HG02759 (cell line): Measurements from ENCODE around the gene OPTC.

Experiments used
- ATAC-seq: cut with Tn5 transposase; IDR thresholded peaks from one replicate; pipeline ENCODE4 v1.9.1; 2021; ENCODE audit warnings: mild to moderate bottlenecking, moderate library complexity; ENCODE audit not compliant: unreplicated experiment

The OPTC gene

DNA sequence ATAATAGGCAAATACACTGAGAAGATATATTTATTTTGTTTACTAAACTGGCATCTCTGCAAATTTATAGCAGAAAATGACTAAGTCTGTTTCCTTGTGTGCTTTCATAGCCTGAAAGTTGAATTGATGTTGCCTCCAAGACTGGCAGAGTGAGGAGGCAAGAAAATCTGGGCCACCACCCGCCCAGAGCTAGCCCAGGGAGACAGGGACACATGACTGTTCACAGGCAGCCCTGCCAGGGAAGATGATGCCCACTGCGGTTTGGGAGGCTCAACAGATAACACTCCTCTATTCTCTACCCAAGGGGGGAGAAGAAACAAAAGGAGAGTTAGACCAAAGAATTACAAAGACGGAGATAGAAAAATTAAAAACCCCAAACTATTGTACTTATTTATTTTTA, 37.1 kb downstream of the OPTC start:
- no peak for ATAC-seq

DNA sequence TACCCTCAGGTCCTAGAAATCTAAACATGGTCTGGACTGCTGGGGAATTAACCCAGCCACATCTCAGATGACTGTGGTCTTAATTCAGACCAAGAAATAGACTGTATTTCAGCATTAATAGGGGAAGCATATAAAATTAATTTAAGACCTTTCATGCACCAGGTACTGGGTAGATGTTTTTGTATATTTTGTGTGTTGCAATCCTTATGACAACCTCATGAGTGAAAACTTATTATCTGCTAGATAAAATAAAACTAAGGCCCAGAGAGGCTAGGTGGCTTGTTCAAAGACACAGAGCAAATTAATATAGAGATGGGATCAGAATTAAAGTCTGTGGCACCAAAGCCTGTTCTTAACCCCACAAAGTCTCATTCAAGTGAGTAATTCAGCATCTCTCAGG, 40.1 kb downstream of the OPTC start:
- no peak for ATAC-seq

DNA sequence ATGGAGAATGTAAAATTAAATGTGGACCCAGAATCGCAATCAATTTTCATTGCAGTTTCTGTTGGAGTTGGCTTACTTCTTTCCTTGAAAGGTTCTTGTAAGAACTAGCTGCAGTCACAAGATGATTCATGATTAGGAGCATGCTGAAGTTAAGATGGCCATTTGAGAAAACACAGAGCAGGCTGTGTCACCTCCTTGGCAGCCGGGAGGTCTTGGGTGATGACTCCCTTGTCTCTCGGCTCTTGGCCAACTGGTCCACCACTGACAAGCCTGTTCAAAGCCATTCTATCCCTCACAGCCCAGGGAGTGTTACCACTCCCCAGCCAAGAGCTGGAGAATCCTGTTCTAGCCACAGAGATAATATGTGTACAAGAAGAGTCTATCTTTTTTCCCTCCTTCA, 40.6 kb downstream of the OPTC start:
- ATAC-seq: no peak

DNA sequence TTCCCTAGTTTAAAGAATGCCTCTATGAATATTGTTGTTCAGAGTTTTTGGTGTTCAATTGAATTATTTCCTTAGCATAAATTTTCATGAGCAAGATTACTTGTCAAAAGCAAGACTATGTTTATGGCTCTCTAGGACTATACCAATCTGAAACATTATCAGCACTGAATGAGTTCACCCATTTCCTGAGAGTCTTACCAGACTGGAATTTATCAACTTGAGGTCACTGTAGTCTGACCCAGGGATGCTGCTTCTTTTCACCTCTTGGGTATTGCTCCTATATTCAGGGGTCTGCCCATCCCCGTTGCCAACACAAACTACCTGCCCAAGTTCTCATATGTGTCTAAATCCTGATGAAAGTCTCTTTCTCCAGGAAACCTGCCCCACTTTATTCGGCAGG, 42.6 kb downstream of the OPTC start:
- ATAC-seq: no peak

DNA sequence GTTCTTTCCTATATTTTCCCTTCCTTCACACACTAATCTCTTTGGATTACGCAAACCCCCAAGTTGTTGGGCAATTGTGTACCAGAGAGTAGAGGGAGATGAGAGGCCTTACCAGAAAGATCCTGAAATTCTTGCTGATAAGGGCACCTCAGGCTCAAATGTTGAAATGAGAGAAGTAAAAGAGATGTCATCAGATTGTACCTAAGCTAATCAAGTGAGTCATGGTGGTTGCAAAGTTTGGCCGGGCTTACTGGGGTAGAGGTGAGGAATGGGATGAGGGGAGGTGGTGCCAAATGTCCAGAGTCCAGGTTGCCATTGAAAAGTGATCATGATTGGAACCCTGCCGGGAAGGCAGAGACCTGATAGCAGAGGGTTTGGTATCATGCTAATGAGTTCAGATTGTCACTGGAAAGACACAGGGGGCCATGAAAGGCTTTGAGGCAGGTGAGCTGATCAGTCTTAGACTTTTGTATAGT, 43.1 kb downstream of the OPTC start:
- no peak for ATAC-seq

DNA sequence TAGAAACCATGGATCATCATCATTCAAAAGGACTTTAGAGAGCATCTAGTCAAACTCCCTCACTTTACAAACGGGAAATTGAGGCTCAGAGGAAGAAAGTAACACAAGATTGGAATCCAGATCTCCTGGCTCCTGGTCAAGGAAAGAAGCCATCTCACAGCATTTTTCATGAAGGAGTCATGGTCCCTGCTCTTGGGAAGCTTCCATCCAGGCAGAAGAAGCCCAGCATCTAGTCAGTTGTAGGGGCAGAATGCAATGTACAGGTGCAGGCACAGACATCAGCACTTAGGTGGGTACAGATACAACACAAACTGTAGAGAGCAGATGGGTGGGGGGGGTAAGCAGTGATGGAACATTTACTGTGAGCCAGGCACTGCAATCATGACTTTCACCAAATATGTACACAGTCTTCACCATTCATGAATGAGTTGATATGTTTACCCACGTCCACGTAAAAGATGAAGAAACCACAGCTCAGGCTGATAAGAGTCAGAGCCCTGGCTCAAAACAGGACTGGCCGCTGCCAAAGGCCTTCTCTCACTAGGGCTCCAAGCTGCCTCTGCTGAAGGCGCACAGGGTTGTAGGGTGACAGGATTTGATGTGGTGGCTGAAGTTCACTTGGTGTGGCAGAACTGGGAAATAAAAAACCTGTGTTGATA, 44.0 kb downstream of the OPTC start:
- ATAC-seq: no peak

DNA sequence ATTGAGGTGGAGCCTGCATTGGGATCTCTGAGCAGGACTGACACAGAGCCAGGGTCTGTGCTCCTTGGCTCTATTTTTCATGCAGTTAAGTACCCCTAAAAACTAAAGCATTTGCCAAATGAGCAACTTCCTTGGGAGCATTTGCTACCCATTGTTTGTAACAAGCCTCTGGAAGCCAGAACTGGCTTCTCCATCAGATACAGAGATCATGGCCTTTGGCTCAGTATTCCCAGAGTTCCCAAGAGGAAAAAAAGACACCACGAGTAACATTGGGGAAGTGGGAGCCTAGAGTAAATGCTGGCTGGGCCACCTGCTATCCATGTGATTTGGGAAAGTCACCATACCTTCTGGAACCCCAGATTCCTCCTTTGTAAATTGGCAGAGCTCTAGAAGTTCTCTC, 44.8 kb downstream of the OPTC start:
- no peak for ATAC-seq

DNA sequence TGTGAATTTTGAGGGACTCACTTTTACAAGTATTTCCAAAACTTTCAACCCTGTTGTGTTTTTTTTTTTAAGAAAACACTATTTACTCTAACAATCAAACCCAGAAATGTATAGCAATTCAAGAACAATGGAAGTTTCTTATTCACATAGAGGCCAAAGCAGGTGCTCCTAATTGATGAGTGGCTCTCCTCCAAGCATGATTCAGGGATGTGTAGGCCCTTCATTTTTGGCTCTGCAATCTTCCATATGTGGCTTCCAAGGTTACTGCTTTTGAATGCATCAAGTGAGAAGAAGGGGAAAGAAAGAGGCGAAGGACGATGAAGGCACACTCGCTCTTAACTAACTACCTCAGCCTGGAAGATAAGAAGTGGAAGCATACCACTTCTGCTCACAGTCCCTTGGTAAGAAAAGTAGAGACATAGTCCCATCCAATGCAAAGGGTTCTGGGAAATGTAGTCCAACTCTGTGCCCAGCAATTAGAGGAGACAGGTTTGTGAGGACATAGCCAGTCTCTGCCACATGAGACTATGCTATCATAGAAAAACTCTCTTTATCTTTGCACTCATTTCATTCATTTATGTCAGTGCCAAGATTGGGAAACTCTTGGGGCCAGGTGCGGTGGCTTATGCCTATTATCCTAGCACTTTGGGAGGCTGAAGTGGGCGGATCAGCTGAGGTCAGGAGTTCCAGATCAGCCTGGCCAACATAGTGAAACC, 46.0 kb downstream of the OPTC start:
- ATAC-seq: no peak

DNA sequence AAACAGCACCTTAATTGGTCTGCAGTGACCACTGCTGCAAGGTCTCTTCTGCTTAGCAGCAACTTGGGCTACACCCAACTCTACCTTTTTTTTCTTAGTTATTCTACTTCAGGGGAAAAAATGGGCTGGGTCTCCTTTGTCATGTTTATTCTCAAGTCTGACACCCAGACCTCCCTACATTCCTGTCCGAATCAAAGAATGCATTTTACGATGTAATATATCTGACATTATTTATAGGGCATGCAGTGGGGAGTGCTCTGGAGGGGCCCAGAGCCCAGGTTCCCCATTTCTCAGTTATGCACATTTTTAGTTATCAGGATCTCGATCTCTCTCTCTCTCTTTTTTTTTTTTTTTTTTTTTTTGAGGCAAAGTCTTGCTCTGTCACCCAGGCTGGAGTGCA, 50.5 kb downstream of the OPTC start:
- no peak for ATAC-seq

DNA sequence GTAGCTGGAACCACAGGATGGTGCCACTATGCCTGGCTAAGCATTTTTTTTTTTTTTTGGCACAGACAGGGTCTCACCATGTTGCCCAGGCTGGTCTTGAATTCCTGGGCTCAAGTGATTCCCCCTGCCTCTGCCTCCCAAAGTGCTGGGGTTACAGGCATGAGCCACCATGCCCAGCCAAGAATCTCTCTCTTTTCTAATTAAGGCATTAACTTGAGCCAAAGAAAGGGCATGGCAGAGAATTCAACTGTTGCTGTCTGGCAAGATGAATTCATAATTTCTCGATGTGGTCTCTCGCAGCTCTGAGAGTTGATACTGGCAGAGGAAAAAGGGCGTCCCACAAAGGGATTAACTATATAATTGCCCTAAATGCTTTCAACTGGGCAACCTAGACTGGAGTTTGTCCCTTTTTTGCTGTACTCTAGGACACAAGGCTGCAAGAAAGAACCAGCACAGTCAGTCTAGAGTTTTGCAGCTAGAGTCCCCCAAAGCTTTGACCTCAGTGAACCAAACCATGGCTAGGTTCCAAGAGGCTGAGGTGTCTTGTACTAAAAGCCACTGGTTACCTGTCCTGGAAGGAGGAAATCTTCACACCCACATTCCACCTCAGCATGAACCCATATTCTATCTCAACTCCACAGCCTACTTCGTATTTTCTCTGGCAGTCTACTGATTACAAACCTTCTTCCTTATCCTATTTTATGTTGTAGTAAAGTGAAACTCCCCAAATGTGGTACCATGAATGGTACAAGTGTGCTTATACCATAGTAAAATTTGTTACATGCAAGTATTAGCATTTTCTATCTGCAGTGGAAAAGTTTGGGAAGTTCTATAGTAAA, 51.2 kb downstream of the OPTC start:
- ATAC-seq: no peak

DNA sequence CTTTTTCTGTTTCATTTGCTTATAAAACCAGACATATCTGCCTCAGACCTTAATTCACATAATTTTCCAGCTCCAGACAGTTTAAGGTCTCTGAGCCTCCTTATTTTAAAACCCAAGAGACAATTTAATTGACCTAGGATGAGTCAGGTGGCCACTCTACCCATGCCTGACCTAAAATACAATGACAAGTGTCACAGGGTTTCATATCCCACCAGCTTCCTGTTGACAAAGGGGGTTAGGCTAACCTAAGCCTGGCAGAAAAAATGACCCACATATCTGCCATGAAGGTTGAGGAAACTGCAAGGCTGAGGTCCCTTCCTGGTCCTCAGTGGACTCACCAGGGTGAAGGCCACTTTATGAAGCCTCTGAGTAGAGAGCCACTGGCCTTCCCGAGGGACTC, 52.3 kb downstream of the OPTC start:
- ATAC-seq: no peak

DNA sequence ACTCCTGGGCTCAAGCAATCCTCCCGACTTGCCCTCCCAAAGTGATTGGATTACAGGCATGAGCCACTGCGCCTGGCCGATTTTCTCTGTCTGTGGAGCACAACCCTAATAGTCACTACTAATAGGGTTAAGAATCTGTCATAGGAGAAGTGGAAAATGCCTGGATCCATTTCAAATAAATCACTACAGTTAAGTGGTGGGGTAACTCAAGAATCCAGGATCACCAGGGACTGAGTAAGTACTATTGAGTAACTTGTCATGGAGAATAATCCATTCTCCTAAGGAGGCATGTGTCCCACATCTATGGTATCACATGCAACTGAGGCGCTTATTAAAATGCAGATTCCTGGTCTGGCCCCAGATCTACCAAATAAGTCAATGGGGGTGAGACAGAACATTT, 53.2 kb downstream of the OPTC start:
- no peak for ATAC-seq

DNA sequence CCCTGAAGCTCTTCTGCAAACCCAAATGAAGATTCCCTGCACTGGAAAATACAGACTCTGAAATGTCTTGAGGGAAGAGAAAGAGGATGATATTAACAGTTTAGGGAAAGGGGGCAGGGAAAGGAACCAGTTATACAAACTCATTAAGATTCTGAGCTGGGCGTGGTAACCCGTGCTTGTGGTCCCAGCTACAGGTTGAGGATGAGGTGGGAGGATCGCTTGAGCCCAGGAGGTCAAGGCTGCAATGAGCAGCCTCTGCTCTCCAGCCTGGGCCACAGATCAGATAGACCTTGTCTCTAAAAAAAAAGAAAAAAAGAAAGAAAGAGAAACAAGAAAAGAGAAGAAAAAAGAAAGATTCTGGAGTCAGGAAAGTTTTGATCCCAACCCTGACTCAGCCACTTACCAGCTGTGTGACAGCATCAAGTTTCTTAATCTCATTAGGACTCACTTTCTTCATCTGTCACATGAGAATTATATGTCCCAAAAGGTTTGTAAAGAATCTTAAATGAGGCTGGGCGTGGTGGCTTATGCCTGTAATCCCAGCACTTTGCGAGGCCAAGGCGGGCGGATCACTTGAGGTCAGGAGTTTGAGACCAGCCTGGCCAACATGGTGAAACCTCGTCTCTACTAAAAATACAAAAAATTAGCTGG, 53.9 kb downstream of the OPTC start:
- no peak for ATAC-seq

DNA sequence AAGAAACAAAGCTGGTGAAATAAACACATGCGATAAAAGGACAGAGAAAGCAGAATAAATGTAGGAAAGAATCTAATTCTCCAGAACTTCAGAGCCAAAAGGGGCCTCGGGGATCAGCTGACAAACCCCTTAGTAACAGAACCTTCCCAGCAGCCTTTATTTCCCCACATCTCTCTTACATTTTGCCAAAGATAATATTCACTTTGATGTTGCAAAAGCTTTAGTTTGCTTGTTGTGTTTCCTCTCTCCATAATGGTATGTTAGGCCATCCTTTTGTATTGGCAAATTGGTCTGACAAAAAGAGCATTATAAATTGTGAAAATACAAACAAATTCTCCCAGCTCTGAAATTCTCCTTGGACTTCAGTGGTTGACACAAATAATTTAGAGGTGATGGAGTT, 54.9 kb downstream of the OPTC start:
- no peak for ATAC-seq

DNA sequence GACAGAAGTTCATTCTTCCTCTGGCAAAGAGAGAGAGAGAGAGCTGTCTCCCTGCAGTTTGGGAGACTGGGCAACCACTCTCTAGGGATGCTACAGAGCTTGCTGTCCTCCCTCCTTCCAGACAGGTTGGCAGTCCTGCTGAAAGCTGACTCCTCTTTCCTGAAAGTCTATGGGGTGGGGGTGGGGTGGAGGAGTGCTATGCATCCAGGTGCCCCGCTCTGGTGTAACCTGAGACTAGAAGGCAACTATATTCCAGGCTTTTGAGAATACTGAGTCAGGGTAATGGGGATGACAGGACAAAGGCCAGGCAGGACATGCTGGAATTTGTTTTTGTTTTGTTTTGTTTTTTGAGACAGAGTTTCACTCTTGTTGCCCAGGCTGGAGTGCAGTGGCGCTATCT, 55.4 kb downstream of the OPTC start:
- ATAC-seq: no peak

DNA sequence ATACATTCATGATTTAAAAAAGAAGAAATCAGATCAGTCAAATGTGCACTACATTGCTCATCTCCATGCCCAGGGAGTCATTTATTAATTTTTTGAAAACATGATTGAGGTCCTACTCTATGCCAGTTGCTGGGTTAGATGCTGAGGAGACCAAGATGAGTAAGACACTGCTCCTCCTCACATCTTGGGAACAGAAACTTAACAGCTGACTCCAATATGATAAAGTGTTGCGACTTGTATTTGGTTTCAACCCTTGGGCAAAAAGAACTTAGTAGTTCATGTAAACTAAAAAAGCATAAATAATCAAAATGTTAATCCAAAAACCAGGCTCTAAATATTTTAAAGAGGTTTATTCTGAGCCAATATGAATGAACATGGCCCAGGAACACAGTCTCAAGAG, 56.9 kb downstream of the OPTC start:
- ATAC-seq: no peak

DNA sequence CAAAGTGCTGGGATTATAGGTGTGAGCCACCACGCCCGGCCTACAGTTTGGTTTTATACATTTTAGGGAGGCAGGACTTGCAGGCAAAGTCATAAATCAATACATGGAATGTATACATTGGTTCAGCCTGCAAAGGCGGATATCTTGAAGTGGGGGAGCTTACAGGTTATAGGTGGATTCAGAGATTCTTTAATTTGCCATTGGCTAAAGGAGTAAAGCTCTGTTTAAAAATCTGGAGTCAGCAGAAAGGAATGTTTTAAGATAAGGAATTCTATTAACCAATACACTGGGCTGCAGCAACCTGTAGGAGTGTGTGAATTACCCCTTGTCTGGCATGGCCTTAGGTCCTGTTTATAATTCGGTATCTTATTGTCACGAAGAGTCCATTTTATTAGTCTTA, 57.6 kb downstream of the OPTC start:
- no peak for ATAC-seq

DNA sequence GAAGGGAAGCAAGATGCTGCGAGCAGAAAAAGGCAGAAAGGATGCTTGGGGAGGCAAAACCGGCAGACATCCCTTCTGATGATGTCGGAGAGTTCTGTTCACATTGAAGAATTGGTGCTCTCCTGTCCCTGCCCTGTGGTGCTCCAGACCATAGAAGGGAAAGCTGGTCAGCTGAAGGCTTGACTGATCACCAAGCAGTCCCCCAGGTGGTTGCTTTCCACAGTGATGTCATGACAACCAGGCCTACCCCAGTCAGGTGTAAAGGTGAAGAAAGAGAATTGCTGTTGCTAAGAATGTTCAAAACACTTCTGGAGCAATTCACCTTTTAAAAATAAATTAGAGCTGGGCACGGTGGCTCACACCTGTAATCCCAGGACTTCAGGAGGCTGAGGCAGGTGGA, 59.5 kb downstream of the OPTC start:
- no peak for ATAC-seq

DNA sequence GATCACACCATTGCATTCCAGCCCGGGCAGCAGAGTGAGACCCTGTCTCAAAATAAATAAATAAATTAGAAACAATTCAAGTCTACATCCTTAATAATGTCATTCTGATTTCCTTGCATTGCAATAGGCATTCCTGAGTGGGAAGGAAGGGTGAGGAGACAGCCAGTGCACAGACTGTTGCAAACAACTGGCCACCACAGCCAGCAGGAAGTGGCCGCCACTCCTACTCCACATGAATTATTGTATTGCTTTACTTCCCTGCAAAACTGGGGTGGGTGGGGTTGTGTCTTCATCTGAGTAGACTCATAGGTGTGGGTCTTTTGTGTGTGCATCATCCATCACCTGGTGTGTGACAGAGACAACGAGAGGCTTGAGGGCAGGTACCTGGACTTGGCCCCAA, 60.1 kb downstream of the OPTC start:
- no peak for ATAC-seq

DNA sequence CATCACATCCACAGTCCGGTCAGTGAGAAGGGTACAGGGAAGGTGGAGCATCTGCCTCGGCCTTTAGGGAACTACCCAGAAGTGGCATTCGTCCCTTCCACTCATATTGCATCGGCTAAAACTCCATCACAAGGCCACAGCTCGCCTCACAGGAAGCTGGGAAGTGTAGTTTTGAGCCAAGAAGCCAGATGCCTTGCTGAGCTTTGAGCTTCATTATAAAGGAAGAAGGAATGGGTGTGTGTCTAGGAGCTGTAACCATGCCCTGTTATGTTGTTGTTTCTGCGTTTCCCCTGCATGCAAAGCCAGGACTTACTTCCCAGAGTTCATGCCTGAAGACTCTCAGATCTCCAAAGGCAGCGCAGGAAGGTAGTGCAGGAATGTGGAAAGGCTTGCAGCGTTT, 61.1 kb downstream of the OPTC start:
- ATAC-seq: no peak

DNA sequence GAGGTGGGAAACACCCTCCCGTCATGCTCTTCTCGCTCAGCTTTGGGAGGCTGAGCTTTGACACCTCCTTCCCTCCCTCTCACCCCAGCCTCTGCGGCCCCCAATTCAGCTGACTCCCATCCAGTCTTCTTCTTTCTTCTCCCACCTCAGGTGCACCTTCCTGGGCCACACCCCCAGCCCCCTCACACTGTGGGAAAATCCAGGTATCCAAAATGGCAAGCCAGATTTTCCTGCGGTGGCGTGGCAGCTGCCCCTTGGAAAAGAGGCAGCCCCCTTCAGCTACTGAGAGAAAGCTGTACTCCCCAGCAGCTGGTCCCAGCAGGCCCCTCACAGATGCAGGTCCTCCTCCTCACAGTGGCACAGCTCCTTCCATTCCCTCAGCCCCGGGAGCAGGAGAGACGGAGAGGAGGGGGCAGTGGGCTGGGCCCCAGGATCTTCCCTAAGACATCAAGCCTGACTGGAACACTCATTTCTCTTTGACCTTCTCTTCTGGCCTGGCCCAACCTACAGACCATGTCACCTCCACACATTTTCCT, 61.6 kb downstream of the OPTC start:
- no peak for ATAC-seq
